Sigmoid colon (tissue), 3 donors: ENCODE results near the gene DENND5A.

Source experiments
- POLR2A ChIP-seq, 2 donors: fragments of 450-650 bp; IDR thresholded peaks; one replicate each; pipeline ENCODE4 v1.6.1; 2016; ENCODE audit warnings: antibody characterized with exemption in 2 of 2, mild to moderate bottlenecking in 2 of 2, moderate library complexity in 2 of 2
- TF ChIP-seq, protein P1 (sequence below), 4 experiments: fragments of 450-650 bp in 3 of 4; fragments of 200-600 bp in 1 of 4; IDR thresholded peaks; one replicate each; pipeline ENCODE4 v1.5.1; 2016 to 2019; ENCODE audit warnings: antibody characterized with exemption in 4 of 4, mild to moderate bottlenecking in 3 of 4, moderate library complexity in 2 of 4

DNA sequence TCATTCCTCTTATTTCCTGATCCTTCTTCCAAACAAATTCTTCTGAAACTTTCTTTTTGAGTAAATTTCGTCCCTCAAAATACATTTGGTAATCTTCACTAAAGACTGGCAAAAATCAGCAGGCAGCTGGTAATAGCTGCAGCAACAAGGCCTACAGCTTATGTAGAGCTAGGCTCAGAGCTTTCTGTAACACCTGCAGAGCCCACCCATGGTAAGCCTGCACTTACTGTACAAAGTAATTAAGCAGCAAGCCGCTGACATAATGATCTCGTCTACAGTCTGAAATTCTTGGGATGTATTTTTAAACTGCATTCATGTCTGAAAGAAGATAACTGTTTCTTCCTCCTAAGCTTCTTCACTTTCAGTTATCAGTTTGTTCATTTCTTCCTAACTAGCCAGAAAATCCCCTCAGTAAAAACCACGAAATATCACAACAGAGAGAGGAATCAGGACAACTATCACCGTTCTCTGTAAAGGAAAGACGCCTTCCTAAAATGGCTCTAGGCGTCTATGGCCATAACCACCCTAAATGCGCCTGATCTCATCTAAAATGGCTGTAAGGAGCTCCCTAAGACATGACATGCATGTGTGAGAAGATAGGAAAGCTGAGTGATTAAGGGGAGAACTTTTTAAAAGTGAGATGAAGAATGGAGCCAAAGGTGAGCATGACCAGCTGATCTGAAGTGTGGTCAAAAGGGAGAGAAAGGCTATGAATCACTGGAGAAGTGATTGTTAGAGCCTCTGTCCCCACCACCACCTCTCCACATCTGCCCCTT, 56.2 kb downstream of the DENND5A start:
- TF ChIP-seq POLR2A (IDR thresholded peaks at IDR 0.05): no peak
- TF ChIP-seq, protein P1, sequence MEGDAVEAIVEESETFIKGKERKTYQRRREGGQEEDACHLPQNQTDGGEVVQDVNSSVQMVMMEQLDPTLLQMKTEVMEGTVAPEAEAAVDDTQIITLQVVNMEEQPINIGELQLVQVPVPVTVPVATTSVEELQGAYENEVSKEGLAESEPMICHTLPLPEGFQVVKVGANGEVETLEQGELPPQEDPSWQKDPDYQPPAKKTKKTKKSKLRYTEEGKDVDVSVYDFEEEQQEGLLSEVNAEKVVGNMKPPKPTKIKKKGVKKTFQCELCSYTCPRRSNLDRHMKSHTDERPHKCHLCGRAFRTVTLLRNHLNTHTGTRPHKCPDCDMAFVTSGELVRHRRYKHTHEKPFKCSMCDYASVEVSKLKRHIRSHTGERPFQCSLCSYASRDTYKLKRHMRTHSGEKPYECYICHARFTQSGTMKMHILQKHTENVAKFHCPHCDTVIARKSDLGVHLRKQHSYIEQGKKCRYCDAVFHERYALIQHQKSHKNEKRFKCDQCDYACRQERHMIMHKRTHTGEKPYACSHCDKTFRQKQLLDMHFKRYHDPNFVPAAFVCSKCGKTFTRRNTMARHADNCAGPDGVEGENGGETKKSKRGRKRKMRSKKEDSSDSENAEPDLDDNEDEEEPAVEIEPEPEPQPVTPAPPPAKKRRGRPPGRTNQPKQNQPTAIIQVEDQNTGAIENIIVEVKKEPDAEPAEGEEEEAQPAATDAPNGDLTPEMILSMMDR (IDR thresholded peaks at IDR 0.05): no peak
